Skeletal muscle tissue (tissue), 4 donors: ENCODE measurements around the gene CALML4. TPM values are rescaled to one million over a fixed set of nuclear protein-coding genes. Genes with fewer than 3 reads are reported as not detected.

Source experiments
- H3K27ac ChIP-seq: one replicate; pipeline ENCODE4 v1.7.0; 2013; ENCODE audit warnings: mild to moderate bottlenecking, low read depth, low read length, inconsistent platforms
- H3K27me3 ChIP-seq, 3 donors: one replicate each; pipeline ENCODE4 v1.7.0; 2013; ENCODE audit warnings: low read length in 3 of 3; ENCODE audit not compliant: control insufficient read depth in 3 of 3, insufficient read depth in 3 of 3
- H3K36me3 ChIP-seq, 3 donors: one replicate each; pipeline ENCODE4 v1.7.0; 2013; ENCODE audit warnings: low read length in 3 of 3; ENCODE audit not compliant: control insufficient read depth in 3 of 3, insufficient read depth in 3 of 3
- H3K4me1 ChIP-seq, 3 donors: one replicate each; pipeline ENCODE4 v1.7.0; 2013; ENCODE audit warnings: low read length in 3 of 3, mild to moderate bottlenecking in 3 of 3; ENCODE audit not compliant: control insufficient read depth in 3 of 3, insufficient read depth in 3 of 3
- H3K4me3 ChIP-seq, 3 donors: one replicate each; pipeline ENCODE4 v1.7.0; 2013; ENCODE audit warnings: low read length in 3 of 3
- H3K9ac ChIP-seq, 3 donors: one replicate each; pipeline ENCODE4 v1.7.0; 2013; ENCODE audit warnings: low read length in 3 of 3, mild to moderate bottlenecking in 3 of 3, moderate library complexity in 2 of 3, low read depth in 1 of 3
- H3K9me3 ChIP-seq, 3 donors: one replicate each; pipeline ENCODE4 v1.7.0; 2013; ENCODE audit warnings: low read length in 3 of 3; ENCODE audit not compliant: control insufficient read depth in 3 of 3
- total RNA-seq: library from RNA; depleted of rRNA; stranded (reverse); fragments of >200 nt; gene quantifications from one replicate; pipeline ENCODE4 v1.2.3, GENCODE V29; 2014
- donor health status: Osteomylitis.

The CALML4 gene
- total RNA-seq, 1 donor from 2014 or later = 2.6 TPM

GRCh38 chr15:68201879-68202261 is 3.3 kb downstream of the CALML4 start:
- Histone ChIP-seq H3K4me1 (peaks cover 23 to 41% (median 27%) of the 10 kb centered on the region in 3 donors), H3K9ac (no peak overlapping the region), H3K4me3 (no peak overlapping the region), H3K27me3 (no peaks in the 10 kb centered on the region), H3K27ac (no peak overlapping the region), H3K36me3 (no peaks in the 10 kb centered on the region), H3K9me3 (no peaks in the 10 kb centered on the region)

- no peaks in the 10 kb centered on the region for H3K27me3 ChIP-seq
- peaks cover 23 to 40% (median 27%) of the 10 kb centered on the region in 3 donors for H3K4me1 ChIP-seq
- no peak overlapping the region for H3K27ac ChIP-seq
- H3K9ac ChIP-seq = peak overlapping the region in 1 of 3 donors; percentile 1
- H3K36me3 ChIP-seq = no peaks in the 10 kb centered on the region
- H3K9me3 ChIP-seq = no peaks in the 10 kb centered on the region
- H3K4me3 ChIP-seq = no peak overlapping the region
Measured at GRCh38 chr15:68201153-68201878, 3.8 kb downstream of the CALML4 start.

- Histone ChIP-seq H3K27me3 (no peaks in the 10 kb centered on the region), H3K36me3 (no peaks in the 10 kb centered on the region), H3K27ac (no peak overlapping the region), H3K9me3 (no peaks in the 10 kb centered on the region), H3K4me1 (peaks cover 20 to 32% (median 22%) of the 10 kb centered on the region in 3 donors), H3K9ac (no peak overlapping the region), H3K4me3 (no peak overlapping the region)
Measured at GRCh38 chr15:68200016-68200861, 4.9 kb downstream of the CALML4 start.

GRCh38 chr15:68199340-68199739 is 5.8 kb downstream of the CALML4 start:
- Histone ChIP-seq H3K36me3 (no peaks in the 10 kb centered on the region), H3K9me3 (no peaks in the 10 kb centered on the region), H3K4me3 (no peak overlapping the region), H3K27me3 (no peaks in the 10 kb centered on the region), H3K9ac (no peak overlapping the region), H3K4me1 (peaks cover 14 to 26% (median 15%) of the 10 kb centered on the region in 3 donors), H3K27ac (no peak overlapping the region)

- no peaks in the 10 kb centered on the region for H3K9me3 ChIP-seq
- H3K27ac ChIP-seq = no peak overlapping the region
Measured at GRCh38 chr15:68197661-68198437, 7.3 kb downstream of the CALML4 start.

GRCh38 chr15:68197170-68197492 is 8.0 kb downstream of the CALML4 start:
- Histone ChIP-seq H3K9ac (no peak overlapping the region), H3K4me1 (peaks cover 14 to 24% (median 20%) of the 10 kb centered on the region in 3 donors), H3K27ac (no peak overlapping the region), H3K27me3 (no peaks in the 10 kb centered on the region), H3K36me3 (peaks cover 0 to 9% (median 4%) of the 10 kb centered on the region in 3 donors), H3K9me3 (no peaks in the 10 kb centered on the region), H3K4me3 (no peak overlapping the region)

More at GRCh38 chr15:68197661-68198437, 7.3 kb downstream of the CALML4 start:
- no peak overlapping the region for H3K4me3 ChIP-seq
- no peaks in the 10 kb centered on the region for H3K27me3 ChIP-seq
- H3K9ac ChIP-seq = no peak overlapping the region
- H3K36me3 ChIP-seq = peaks cover 0 to 2% (median 2%) of the 10 kb centered on the region in 3 donors
- peaks cover 8 to 17% (median 14%) of the 10 kb centered on the region in 3 donors for H3K4me1 ChIP-seq

GRCh38 chr15:68196445-68197169 is 8.5 kb downstream of the CALML4 start:
- Histone ChIP-seq H3K27me3 (no peaks in the 10 kb centered on the region), H3K27ac (no peak overlapping the region), H3K9ac (no peak overlapping the region), H3K4me1 (peaks cover 14 to 26% (median 23%) of the 10 kb centered on the region in 3 donors), H3K36me3 (peaks cover 0 to 9% (median 4%) of the 10 kb centered on the region in 3 donors), H3K9me3 (no peaks in the 10 kb centered on the region), H3K4me3 (no peak overlapping the region)

- Histone ChIP-seq H3K27me3 (no peaks in the 10 kb centered on the region), H3K4me1 (peaks cover 14 to 27% (median 23%) of the 10 kb centered on the region in 3 donors), H3K27ac (no peak overlapping the region), H3K9me3 (no peaks in the 10 kb centered on the region), H3K9ac (no peak overlapping the region), H3K4me3 (no peak overlapping the region), H3K36me3 (peaks cover 0 to 9% (median 4%) of the 10 kb centered on the region in 3 donors)
Measured at GRCh38 chr15:68195336-68196112, 9.6 kb downstream of the CALML4 start.
